Heart right ventricle (tissue), 16 donors: ENCODE measurements around the gene FARP1. TPM values are rescaled to one million over a fixed set of nuclear protein-coding genes. Genes with fewer than 3 reads are reported as not detected.

ENCODE experiments used
- ATAC-seq, 8 donors: fragments of 200-7000 bp; cut with Tn5 transposase; one replicate each; pipeline ENCODE4 v1.9.1; 2020; ENCODE audit warnings: mild to moderate bottlenecking in 8 of 8, moderate library complexity in 8 of 8, moderate number of reproducible peaks in 1 of 8
- DNase-seq, 2 donors: peaks; one replicate each; pipeline ENCODE4 v3.0.0-alpha.2; 2020
- H3K27ac ChIP-seq, 10 donors: fragments of 200-600 bp; sonication (generic) in 2 of 10; one replicate each; pipeline versions ENCODE4 v1.5.0 to v1.8.0; 2020 to 2022; ENCODE audit warnings: mild to moderate bottlenecking in 3 of 10
- H3K27me3 ChIP-seq, 7 donors: fragments of 200-600 bp; one replicate each; pipeline ENCODE4 v1.8.0; 2021 to 2022; ENCODE audit warnings: mild to moderate bottlenecking in 2 of 7
- H3K36me3 ChIP-seq, 9 donors: fragments of 200-600 bp; sonication (generic) in 1 of 9; one replicate each; pipeline versions ENCODE4 v1.5.0 to v1.8.0; 2020 to 2022; ENCODE audit warnings: mild to moderate bottlenecking in 2 of 9
- H3K4me1 ChIP-seq, 9 donors: fragments of 200-600 bp; sonication (generic) in 1 of 9; one replicate each; pipeline versions ENCODE4 v1.5.0 to v1.8.0; 2020 to 2022; ENCODE audit warnings: mild to moderate bottlenecking in 4 of 9
- H3K4me3 ChIP-seq, 10 donors: fragments of 200-600 bp; sonication (generic) in 2 of 10; one replicate each; pipeline versions ENCODE4 v1.5.0 to v1.8.0; 2020 to 2022; ENCODE audit warnings: mild to moderate bottlenecking in 7 of 10, moderate library complexity in 2 of 10
- H3K9me3 ChIP-seq, 11 donors: fragments of 200-600 bp in 10 of 11; sonication (generic) in 2 of 11; one replicate each; pipeline versions ENCODE4 v1.5.0 to v1.8.0; 2013 to 2022; ENCODE audit warnings: mild to moderate bottlenecking in 2 of 11, control low read depth in 1 of 11, moderate library complexity in 1 of 11
- WGBS, 2 donors: extraction: QIAGEN DNeasy Blood & Tissue Kit; methylation state at CpG; one replicate each; pipeline ENCODE4 v1.1.7; 2013; ENCODE audit warnings: inconsistent platforms in 1 of 2; 5-methylcytosine and 5-hydroxymethylcytosine counted together
- intact Hi-C, 10 donors: fragments of 100-400 bp; cut with DNase I; formaldehyde crosslinking; loops; one replicate each; pipeline versions ENCODE4 v1.11.1 to v1.14.2; 2022
- polyA plus RNA-seq, 2 donors: library from polyadenylated mRNA; stranded (reverse); fragments of 200-250 nt; gene quantifications; one replicate each; pipeline ENCODE4 v1.2.3, GENCODE V29; 2013
- total RNA-seq, 10 donors: library from RNA; stranded (reverse); fragmentation: NEBNext Ultra II Directional in 3 of 10; extraction: Animal tissue kit (Norgen Biotek cat#: 25700) in 3 of 10; gene quantifications; one replicate each; pipeline versions ENCODE4 v1.2.1 to v1.2.4, GENCODE V29; 2021 to 2023
- TF ChIP-seq, protein P1 (sequence below), 9 donors: fragments of 200-600 bp; sonication (generic) in 2 of 9; IDR thresholded peaks; one replicate each; pipeline versions ENCODE4 v1.5.0 to v1.8.0; 2021 to 2022; ENCODE audit warnings: antibody characterized with exemption in 9 of 9, mild to moderate bottlenecking in 5 of 9, moderate library complexity in 1 of 9
- donor health status: Arrhythmogenic right ventricular cardiomyopathy.
- donor health status: ischemic (EF 13 %, LVEDD 7.1; RV severe dilation, severe dysfunction).
- donor health status: healthy with polysubstance abuse.
- donor health status: DM: no; HTN: yes; CAD: no.
- donor health status: DM: no; HTN: no; CAD: no.
- donor health status: ischemic (EF 25% LVEDD 6.9; RV normal size, moderate dysfunction).
- donor health status: ischemic (EF 25% LVEDD 5.7; RV mildly dilated, moderate dysfunction).
- donor health status: healthy.
- donor health status: DM: yes; HTN: yes; CAD: no.
- donor health status: Ischemic cardiomyopathy.
- donor health status: ischemic (EF 35%, LVEDD 5.7; RV mildly dilated, moderate dysfunction).
- donor health status: nonischemic (EF 11% LVEDD 7.7; RV severe dilation, severe dysfunction).
- donor health status: DM: yes; HTN: yes; CAD: no.
- donor health status: PGD.
- donor health status: ischemic (EF 29% LVEDD 5.4; RV normal size, mild dysfunction).
- donor health status: nonischemic (EF 23%, LVEDD 6.1; RV moderate dilation, normal function).

FARP1 gene
- total and polyA plus RNA-seq, 12 donors = 6.9 to 72.9 (median 17.1) TPM

DNA sequence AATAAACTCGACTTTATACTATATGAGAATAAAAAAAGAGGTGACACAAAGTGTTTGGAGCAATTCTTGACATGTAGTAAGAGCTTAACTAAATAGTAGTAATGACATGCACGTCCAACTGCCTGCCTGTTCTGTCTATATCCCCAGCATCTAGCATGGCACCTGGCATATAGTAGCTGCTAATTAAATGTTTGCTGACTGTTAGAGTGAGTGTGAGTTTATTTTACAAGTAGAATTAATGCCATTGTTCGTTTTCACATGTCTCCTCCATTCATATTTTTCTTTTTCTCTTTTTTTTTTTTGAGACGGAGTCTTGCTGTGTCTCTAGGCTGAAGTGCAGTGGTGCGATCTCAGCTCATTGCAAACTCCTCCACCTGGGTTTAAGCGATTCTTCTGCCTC lies 72.6 kb downstream of the FARP1 start:
- DNase-seq = no peak
- H3K9me3 ChIP-seq = no peaks in the 10 kb centered on the region
- ATAC-seq = no peak
- peaks cover 0 to 22% (median 0%) of the 10 kb centered on the region in 9 donors for H3K36me3 ChIP-seq
- 96 to 97% methylated on average over 6 of the region's 6 CpGs for WGBS, 2 donors
- H3K4me3 ChIP-seq = no peak overlapping the region
- intact Hi-C loops = no loop called here
- TF ChIP-seq, protein P1, sequence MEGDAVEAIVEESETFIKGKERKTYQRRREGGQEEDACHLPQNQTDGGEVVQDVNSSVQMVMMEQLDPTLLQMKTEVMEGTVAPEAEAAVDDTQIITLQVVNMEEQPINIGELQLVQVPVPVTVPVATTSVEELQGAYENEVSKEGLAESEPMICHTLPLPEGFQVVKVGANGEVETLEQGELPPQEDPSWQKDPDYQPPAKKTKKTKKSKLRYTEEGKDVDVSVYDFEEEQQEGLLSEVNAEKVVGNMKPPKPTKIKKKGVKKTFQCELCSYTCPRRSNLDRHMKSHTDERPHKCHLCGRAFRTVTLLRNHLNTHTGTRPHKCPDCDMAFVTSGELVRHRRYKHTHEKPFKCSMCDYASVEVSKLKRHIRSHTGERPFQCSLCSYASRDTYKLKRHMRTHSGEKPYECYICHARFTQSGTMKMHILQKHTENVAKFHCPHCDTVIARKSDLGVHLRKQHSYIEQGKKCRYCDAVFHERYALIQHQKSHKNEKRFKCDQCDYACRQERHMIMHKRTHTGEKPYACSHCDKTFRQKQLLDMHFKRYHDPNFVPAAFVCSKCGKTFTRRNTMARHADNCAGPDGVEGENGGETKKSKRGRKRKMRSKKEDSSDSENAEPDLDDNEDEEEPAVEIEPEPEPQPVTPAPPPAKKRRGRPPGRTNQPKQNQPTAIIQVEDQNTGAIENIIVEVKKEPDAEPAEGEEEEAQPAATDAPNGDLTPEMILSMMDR (IDR thresholded peaks at IDR 0.05) = no peak
- no peaks in the 10 kb centered on the region for H3K27me3 ChIP-seq
- peak overlapping the region in 3 of 10 donors; percentile 24 to 36 (median 24) for H3K27ac ChIP-seq
- H3K4me1 ChIP-seq = peaks cover 0 to 39% (median 19%) of the 10 kb centered on the region in 9 donors

- WGBS, 2 donors = 19 to 21% methylated on average over 4 of the region's 4 CpGs
- DNase-seq (peak; percentile 47 to 63), ATAC-seq (peak; percentile 11 to 47 (median 32))
- Histone ChIP-seq H3K4me3 (no peak overlapping the region), H3K27ac (peak overlapping the region in 4 of 10 donors; percentile 10 to 36 (median 24)), H3K9me3 (no peaks in the 10 kb centered on the region), H3K27me3 (no peaks in the 10 kb centered on the region), H3K36me3 (peaks cover 0 to 22% (median 0%) of the 10 kb centered on the region in 9 donors), H3K4me1 (peaks cover 0 to 44% (median 25%) of the 10 kb centered on the region in 9 donors)
- intact Hi-C loops = no loop called here
- TF ChIP-seq, protein P1 (IDR thresholded peaks at IDR 0.05) = no peak
These were observed 73.3 kb downstream of the FARP1 start for GRCh38 chr13:98216135-98216565.

DNA sequence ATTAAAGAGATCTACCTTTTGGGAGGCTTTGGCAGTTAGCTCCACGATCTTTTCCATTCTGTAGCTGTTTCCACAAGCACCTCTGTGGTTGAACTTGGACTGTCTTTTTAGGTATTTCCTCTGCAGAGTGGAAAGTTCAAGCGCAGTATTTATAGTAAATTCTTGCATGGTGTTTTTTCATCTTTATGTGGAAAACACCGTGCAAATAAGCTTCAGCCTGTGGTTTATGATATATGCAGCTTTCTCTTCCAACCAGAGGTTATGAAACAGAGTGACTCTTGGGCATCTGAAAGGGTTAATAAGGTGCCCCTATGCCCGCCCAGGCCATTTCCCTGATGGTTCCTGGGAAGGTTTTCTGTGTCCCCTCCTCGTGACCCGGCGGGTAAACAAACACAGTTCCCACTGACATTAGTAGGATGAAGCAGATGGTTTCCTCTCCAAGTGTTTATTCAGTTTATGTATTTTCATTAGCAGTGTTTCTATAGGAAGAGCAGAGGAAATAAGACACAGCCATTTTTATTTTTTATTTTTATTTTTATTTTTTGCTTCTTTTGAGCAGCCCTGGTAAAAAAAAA lies 73.9 kb downstream of the FARP1 start:
- Histone ChIP-seq H3K4me3 (no peak overlapping the region), H3K9me3 (no peaks in the 10 kb centered on the region), H3K27ac (peak overlapping the region in 2 of 10 donors; percentile 10 to 24), H3K36me3 (peaks cover 0 to 22% (median 0%) of the 10 kb centered on the region in 9 donors), H3K4me1 (peaks cover 0 to 50% (median 31%) of the 10 kb centered on the region in 9 donors), H3K27me3 (no peaks in the 10 kb centered on the region)
- intact Hi-C loops = no loop called here
- TF ChIP-seq, protein P1 (IDR thresholded peaks at IDR 0.05) = no peak
- no peak for ATAC-seq
- no peak for DNase-seq
- 72 to 75% methylated on average over 7 of the region's 7 CpGs for WGBS, 2 donors

- no peak for ATAC-seq
- Histone ChIP-seq H3K27ac (no peak overlapping the region), H3K27me3 (no peaks in the 10 kb centered on the region), H3K4me1 (peaks cover 0 to 58% (median 33%) of the 10 kb centered on the region in 9 donors), H3K4me3 (no peak overlapping the region), H3K9me3 (no peaks in the 10 kb centered on the region), H3K36me3 (peaks cover 0 to 22% (median 0%) of the 10 kb centered on the region in 9 donors)
- intact Hi-C loops = no loop called here
- TF ChIP-seq, protein P1 (IDR thresholded peaks at IDR 0.05) = no peak
- no peak for DNase-seq
- 93 to 95% methylated on average over 12 of the region's 12 CpGs for WGBS, 2 donors
These were observed 74.7 kb downstream of the FARP1 start for GRCh38 chr13:98217597-98217996.
